NT2/D1 (cell line): ENCODE measurements around the gene CDC40.

ENCODE experiments used
- DNase-seq: peaks from one replicate; pipeline ENCODE4 v3.0.0-alpha.2; 2011; ENCODE audit warnings: low read depth, low spot score
- H3K27me3 ChIP-seq: 2 replicates; pipeline ENCODE4 v1.6.0; 2011; ENCODE audit warnings: mild to moderate bottlenecking; ENCODE audit not compliant: insufficient read length, insufficient read depth
- H3K36me3 ChIP-seq: 2 replicates; pipeline ENCODE4 v1.6.1; 2011; ENCODE audit warnings: mild to moderate bottlenecking, low read length, mixed read lengths; ENCODE audit not compliant: insufficient read depth, insufficient read length
- H3K4me1 ChIP-seq: 2 replicates; pipeline ENCODE4 v1.5.1; 2011; ENCODE audit not compliant: insufficient read depth, insufficient read length
- H3K4me3 ChIP-seq: 2 replicates; pipeline ENCODE4 v1.5.1; 2011; ENCODE audit warnings: low read depth; ENCODE audit not compliant: insufficient read length
- H3K9ac ChIP-seq: 2 replicates; pipeline ENCODE4 v1.6.0; 2011; ENCODE audit warnings: low read depth; ENCODE audit not compliant: insufficient read length
- H3K9me3 ChIP-seq: 2 replicates; pipeline ENCODE4 v1.5.1; 2011; ENCODE audit warnings: mild to moderate bottlenecking, low read length; ENCODE audit not compliant: insufficient read depth
- SUZ12 ChIP-seq: IDR thresholded peaks from 2 replicates; pipeline ENCODE4 v1.6.1; 2011; ENCODE audit not compliant: insufficient read length, insufficient read depth; ENCODE audit errors: extremely low read depth
- YY1 ChIP-seq: IDR thresholded peaks from 2 replicates; pipeline ENCODE4 v1.6.1; 2011; ENCODE audit not compliant: insufficient read length, insufficient read depth
- ZNF274 ChIP-seq: IDR thresholded peaks from 2 replicates; pipeline ENCODE4 v1.6.1; 2011; ENCODE audit warnings: mild to moderate bottlenecking, low read depth, low read length

Gene CDC40

GRCh38 chr6:110170081-110170480 lies 10.1 kb upstream of the CDC40 start:
- Histone ChIP-seq H3K9me3 (no peaks in the 10 kb centered on the region), H3K27me3 (no peaks in the 10 kb centered on the region), H3K4me1 (no peaks in the 10 kb centered on the region), H3K4me3 (no peak overlapping the region), H3K36me3 (no peaks in the 10 kb centered on the region), H3K9ac (no peak overlapping the region)
- DNase-seq, result no peak
- TF ChIP-seq SUZ12, result no peak

GRCh38 chr6:110173506-110174132 lies 6.6 kb upstream of the CDC40 start:
- Histone ChIP-seq H3K36me3 (no peaks in the 10 kb centered on the region), H3K27me3 (no peaks in the 10 kb centered on the region), H3K9me3 (no peaks in the 10 kb centered on the region), H3K4me1 (no peaks in the 10 kb centered on the region), H3K4me3 (no peak overlapping the region), H3K9ac (no peak overlapping the region)
- no peak for TF ChIP-seq YY1
- TF ChIP-seq SUZ12, result no peak
- no peak for TF ChIP-seq ZNF274
- DNase-seq, result no peak

- H3K9ac ChIP-seq, result peak overlapping the region; percentile 86
- peaks cover 15% of the 10 kb centered on the region for H3K36me3 ChIP-seq
- no peak for DNase-seq
- no peaks in the 10 kb centered on the region for H3K9me3 ChIP-seq
- no peaks in the 10 kb centered on the region for H3K27me3 ChIP-seq
- no peaks in the 10 kb centered on the region for H3K4me1 ChIP-seq
- TF ChIP-seq SUZ12, result no peak
- TF ChIP-seq YY1, result no peak
- no peak for TF ChIP-seq ZNF274
- H3K4me3 ChIP-seq, result peak overlapping the region; percentile 89
These were observed 1.4 kb upstream of the CDC40 start for GRCh38 chr6:110178626-110179405.

GRCh38 chr6:110179406-110180227 lies 610 bp upstream of the CDC40 start, which contains the start of gene WASF1:
TSS of gene WASF1 (minus strand) at chr6:110179670. CDS start at chr6:110127601, 52,069 bp downstream.
- peak; percentile 91 for DNase-seq
- Histone ChIP-seq H3K27me3 (no peaks in the 10 kb centered on the region), H3K4me1 (no peaks in the 10 kb centered on the region), H3K4me3 (peak within 1 kb of the TSS; percentile 99), H3K9me3 (no peaks in the 10 kb centered on the region), H3K36me3 (peaks cover 15% of the 10 kb centered on the region), H3K9ac (peak within 1 kb of the TSS; percentile 97)
- no peak for TF ChIP-seq SUZ12
- TF ChIP-seq ZNF274, result no peak

- peaks cover 15% of the 10 kb centered on the region for H3K36me3 ChIP-seq
- TF ChIP-seq ZNF274 (no peak), SUZ12 (no peak), YY1 (no peak)
- peak overlapping the region; percentile 97 for H3K9ac ChIP-seq
- no peak for DNase-seq
- H3K4me1 ChIP-seq, result no peaks in the 10 kb centered on the region
- H3K4me3 ChIP-seq, result peak overlapping the region; percentile 99
- no peaks in the 10 kb centered on the region for H3K9me3 ChIP-seq
- no peaks in the 10 kb centered on the region for H3K27me3 ChIP-seq
These were observed 1.2 kb downstream of the CDC40 start for GRCh38 chr6:110181131-110182030.

- Histone ChIP-seq H3K36me3 (peaks cover 15% of the 10 kb centered on the region), H3K9ac (no peak overlapping the region), H3K4me1 (no peaks in the 10 kb centered on the region), H3K9me3 (no peaks in the 10 kb centered on the region), H3K4me3 (no peak overlapping the region), H3K27me3 (no peaks in the 10 kb centered on the region)
- DNase-seq, result no peak
- no peak for TF ChIP-seq YY1
- TF ChIP-seq ZNF274, result no peak
- TF ChIP-seq SUZ12, result no peak
These were observed 3.2 kb downstream of the CDC40 start for GRCh38 chr6:110183292-110183885.
